Loucy (cell line): ENCODE data around the gene OSBPL9.

Experiments
- H2AFZ ChIP-seq: fragments of 200-600 bp; sonication (generic); 2 replicates; pipeline ENCODE4 v1.6.0; 2016; ENCODE audit warnings: antibody characterized with exemption, mild to moderate bottlenecking, low read length, moderate library complexity
- H3F3A ChIP-seq: fragments of 200-600 bp; 2 replicates; pipeline ENCODE4 v1.6.0; 2016; ENCODE audit warnings: antibody characterized with exemption, low read depth, mild to moderate bottlenecking
- H3K27me3 ChIP-seq: fragments of 200-600 bp; sonication (generic); 2 replicates; pipeline ENCODE4 v1.6.1; 2014; ENCODE audit warnings: low read length, mild to moderate bottlenecking; ENCODE audit not compliant: insufficient read depth, poor library complexity, severe bottlenecking
- H3K36me3 ChIP-seq: fragments of 200-600 bp; sonication (generic); 2 replicates; pipeline ENCODE4 v1.6.1; 2016; ENCODE audit warnings: low read length; ENCODE audit not compliant: insufficient read depth
- H3K4me1 ChIP-seq: fragments of 200-600 bp; sonication (generic); 2 replicates; pipeline ENCODE4 v1.5.1; 2014; ENCODE audit warnings: low read length, mild to moderate bottlenecking; ENCODE audit not compliant: insufficient read depth, poor library complexity, severe bottlenecking
- H3K4me2 ChIP-seq: fragments of 200-600 bp; sonication (generic); 2 replicates; pipeline ENCODE4 v1.6.0; 2014; ENCODE audit warnings: antibody characterized with exemption, low read length, low read depth, mild to moderate bottlenecking; ENCODE audit not compliant: poor library complexity, severe bottlenecking
- H3K4me3 ChIP-seq: fragments of 200-600 bp; sonication (generic); 2 replicates; pipeline ENCODE4 v1.5.1; 2014; ENCODE audit warnings: low read length, mild to moderate bottlenecking, mixed read lengths; ENCODE audit not compliant: poor library complexity, severe bottlenecking
- H3K79me2 ChIP-seq: fragments of 200-600 bp; sonication (generic); 2 replicates; pipeline ENCODE4 v1.6.1; 2014; ENCODE audit warnings: low read length; ENCODE audit not compliant: insufficient read depth
- H3K9ac ChIP-seq: fragments of 200-600 bp; sonication (generic); 2 replicates; pipeline ENCODE4 v1.6.0; 2014; ENCODE audit warnings: mild to moderate bottlenecking, low read depth, low read length, moderate library complexity; ENCODE audit not compliant: poor library complexity, severe bottlenecking
- H3K9me2 ChIP-seq: fragments of 200-600 bp; sonication (generic); replicated peaks from 2 replicates; pipeline ENCODE4 v1.6.1; 2016; ENCODE audit warnings: low read depth, low read length, mixed read lengths
- H3K9me3 ChIP-seq: fragments of 200-600 bp; sonication (generic); 2 replicates; pipeline ENCODE4 v1.6.1; 2014; ENCODE audit warnings: mild to moderate bottlenecking, antibody characterized with exemption, low read length, low read depth; ENCODE audit not compliant: insufficient read depth
- H4K20me1 ChIP-seq: fragments of 200-600 bp; sonication (generic); 2 replicates; pipeline ENCODE4 v1.6.0; 2014; ENCODE audit warnings: antibody characterized with exemption, low read length, mild to moderate bottlenecking; ENCODE audit not compliant: insufficient read depth, poor library complexity, severe bottlenecking
- CTCF ChIP-seq: fragments of 200-600 bp; sonication (generic); conservative IDR thresholded peaks from 2 replicates; pipeline ENCODE4 v1.5.1; 2014; ENCODE audit warnings: mild to moderate bottlenecking, antibody characterized with exemption, low read length
- EZH2phosphoT487 ChIP-seq: fragments of 200-600 bp; IDR thresholded peaks from 2 replicates; pipeline ENCODE4 v1.6.1; 2018; ENCODE audit warnings: antibody characterized with exemption, mild to moderate bottlenecking, moderate library complexity, borderline replicate concordance

Gene OSBPL9

GRCh38 chr1:51833700-51834099 lies 216.8 kb downstream of the OSBPL9 start:
- 0 out of 2 replicates have a peak, but pooled peaks cover 5% of the 10 kb centered on the region for H3K9me3 ChIP-seq
- H3K4me2 ChIP-seq = no peak overlapping the region
- TF ChIP-seq EZH2phosphoT487 (no peak), CTCF (no peak)
- H3K9ac ChIP-seq = no peak overlapping the region
- no peaks in the 10 kb centered on the region for H3K9me2 ChIP-seq
- no peaks in the 10 kb centered on the region for H3K79me2 ChIP-seq
- H2AFZ ChIP-seq = no peak overlapping the region
- H3K27me3 ChIP-seq = no peaks in the 10 kb centered on the region
- H4K20me1 ChIP-seq = no peaks in the 10 kb centered on the region
- peaks cover 32% of the 10 kb centered on the region for H3K36me3 ChIP-seq
- H3K4me1 ChIP-seq = peaks cover 9% of the 10 kb centered on the region
- no peak overlapping the region for H3K4me3 ChIP-seq
- H3F3A ChIP-seq = no peaks in the 10 kb centered on the region

GRCh38 chr1:51837243-51837642 lies 220.4 kb downstream of the OSBPL9 start:
- Histone ChIP-seq H3K4me1 (peaks cover 11% of the 10 kb centered on the region), H3K9ac (no peak overlapping the region), H2AFZ (no peak overlapping the region), H4K20me1 (no peaks in the 10 kb centered on the region), H3F3A (no peaks in the 10 kb centered on the region), H3K36me3 (peaks cover 11% of the 10 kb centered on the region; the same call in 1 of the 2 replicates), H3K9me2 (no peaks in the 10 kb centered on the region), H3K27me3 (no peaks in the 10 kb centered on the region), H3K9me3 (no peaks in the 10 kb centered on the region), H3K4me3 (no peak overlapping the region), H3K79me2 (no peaks in the 10 kb centered on the region), H3K4me2 (no peak overlapping the region)
- TF ChIP-seq CTCF = no peak
- TF ChIP-seq EZH2phosphoT487 = no peak
